HepG2 (cell line): ENCODE data around the gene COL18A1. TPM values are rescaled to one million over a fixed set of nuclear protein-coding genes. Genes with fewer than 3 reads are reported as not detected.

ENCODE experiments used
- BATF2 ChIP-seq: sonication (generic); formaldehyde crosslinking; IDR thresholded peaks from 2 replicates; pipeline ENCODE4 v1.8.0; 2022; ENCODE audit warnings: mild to moderate bottlenecking, missing genetic modification reagents, moderate library complexity
- DDIT3 ChIP-seq: sonication (generic); formaldehyde crosslinking; IDR thresholded peaks from 2 replicates; pipeline ENCODE4 v1.4.0; 2020; ENCODE audit warnings: mild to moderate bottlenecking, missing genetic modification reagents
- HHEX ChIP-seq: IDR thresholded peaks from 2 replicates; pipeline ENCODE4 v1.6.1; 2016; ENCODE audit warnings: control low read depth
- MAFF ChIP-seq: IDR thresholded peaks from 2 replicates; pipeline ENCODE4 v1.6.1; 2011; ENCODE audit warnings: low read depth, low read length, improper control_type of control experiment
- PBX2 ChIP-seq: IDR thresholded peaks from 2 replicates; pipeline ENCODE4 v1.6.1; 2016; ENCODE audit warnings: control low read depth
- PHF5A ChIP-seq: IDR thresholded peaks from one replicate; pipeline ENCODE4 v1.6.1; 2018; ENCODE audit warnings: low read depth, missing genetic modification reagents; ENCODE audit not compliant: unreplicated experiment
- POLR2AphosphoS2 ChIP-seq: IDR thresholded peaks from 2 replicates; pipeline ENCODE4 v1.6.1; 2011; ENCODE audit warnings: low read depth, low read length, improper control_type of control experiment
- RCOR2 ChIP-seq: IDR thresholded peaks from 2 replicates; pipeline ENCODE4 v1.6.1; 2016; ENCODE audit warnings: missing biosample characterization, missing genetic modification reagents
- SALL2 ChIP-seq: sonication (generic); formaldehyde crosslinking; IDR thresholded peaks from 2 replicates; pipeline ENCODE4 v1.8.1; 2023; ENCODE audit warnings: mild to moderate bottlenecking, missing genetic modification reagents, inconsistent platforms
- SIN3A ChIP-seq: IDR thresholded peaks from 2 replicates; pipeline ENCODE4 v1.6.1; 2011; ENCODE audit warnings: low read depth, mild to moderate bottlenecking, control low read depth, low read length, borderline replicate concordance
- SMAD3 ChIP-seq: sonication (generic); formaldehyde crosslinking; IDR thresholded peaks from 2 replicates; pipeline ENCODE4 v1.4.0; 2020; ENCODE audit warnings: missing genetic modification reagents
- SNAPC5 ChIP-seq: sonication (generic); formaldehyde crosslinking; IDR thresholded peaks from 2 replicates; pipeline ENCODE4 v1.8.1; 2023; ENCODE audit warnings: mild to moderate bottlenecking, missing genetic modification reagents, borderline replicate concordance
- SP2 ChIP-seq: sonication (generic); formaldehyde crosslinking; IDR thresholded peaks from 2 replicates; pipeline ENCODE4 v1.5.1; 2020; ENCODE audit warnings: mild to moderate bottlenecking, missing genetic modification reagents
- TOPORS ChIP-seq: sonication (generic); formaldehyde crosslinking; IDR thresholded peaks from 2 replicates; pipeline ENCODE4 v1.8.0; 2023; ENCODE audit warnings: mild to moderate bottlenecking, missing genetic modification reagents
- TRIM22 ChIP-seq: fragments of 450-650 bp; IDR thresholded peaks from 2 replicates; pipeline ENCODE4 v1.6.1; 2017
- TSC22D2 ChIP-seq: sonication (generic); formaldehyde crosslinking; IDR thresholded peaks from 2 replicates; pipeline ENCODE4 v1.5.1; 2020; ENCODE audit warnings: missing genetic modification reagents, mild to moderate bottlenecking, borderline replicate concordance
- ZBTB34 ChIP-seq: sonication (generic); formaldehyde crosslinking; IDR thresholded peaks from 2 replicates; pipeline ENCODE4 v1.8.0; 2022; ENCODE audit warnings: mild to moderate bottlenecking, missing genetic modification reagents
- ZIK1 ChIP-seq: sonication (generic); formaldehyde crosslinking; IDR thresholded peaks from 2 replicates; pipeline ENCODE4 v1.5.0; 2020; ENCODE audit warnings: mild to moderate bottlenecking, low read depth, missing genetic modification reagents, borderline replicate concordance
- ZMAT3 ChIP-seq: sonication (generic); formaldehyde crosslinking; conservative IDR thresholded peaks from 2 replicates; pipeline ENCODE4 v1.7.0; 2021; ENCODE audit warnings: missing genetic modification reagents
- ZNF136 ChIP-seq: sonication (generic); formaldehyde crosslinking; IDR thresholded peaks from 2 replicates; pipeline ENCODE4 v1.8.1; 2022; ENCODE audit warnings: low read depth, mild to moderate bottlenecking, moderate library complexity, missing genetic modification reagents
- ZNF441 ChIP-seq: sonication (generic); formaldehyde crosslinking; IDR thresholded peaks from 2 replicates; pipeline ENCODE4 v1.7.0; 2021; ENCODE audit warnings: missing genetic modification reagents, borderline replicate concordance
- ZNF513 ChIP-seq: sonication (generic); formaldehyde crosslinking; conservative IDR thresholded peaks from 2 replicates; pipeline ENCODE4 v1.5.0; 2020; ENCODE audit warnings: missing genetic modification reagents
- ZNF839 ChIP-seq: sonication (generic); formaldehyde crosslinking; IDR thresholded peaks from 2 replicates; pipeline ENCODE4 v1.4.0; 2020; ENCODE audit warnings: missing genetic modification reagents, mild to moderate bottlenecking, borderline replicate concordance
- polyA plus RNA-seq, 8 experiments: library from polyadenylated mRNA; depleted of rRNA in 3 of 8; stranded (reverse) in 7 of 8; unstranded in 1 of 8; fragments of >200 nt; fragmentation: Illumina TruSeq in 4 of 8; extraction: Trizol in 4 of 8; gene quantifications; 2 replicates each; pipeline versions ENCODE4 v1.2.1 to v1.2.3, GENCODE V29; 2011 to 2016; ENCODE audit warnings: low read depth in 4 of 8, missing spikeins in 1 of 8, mixed read lengths in 1 of 8; ENCODE audit not compliant: insufficient read depth in 1 of 8
- total RNA-seq, 5 experiments: library from RNA; depleted of rRNA; stranded (reverse); fragments of >200 nt; fragmentation: Illumina TruSeq; extraction: Trizol; gene quantifications; 2 replicates each; pipeline ENCODE4 v1.2.3, GENCODE V29; 2016; ENCODE audit warnings: low read depth in 1 of 5

COL18A1 gene
- total and polyA plus RNA-seq, 2 of the 13 experiments (the other 11 are each of a cell fraction or from before 2014, with no cell fraction given) = 79.0 to 102 TPM

GRCh38 chr21:45528981-45529784 lies 124.2 kb downstream of the COL18A1 start (continued):
- TF ChIP-seq ZBTB34 (CRISPR knock-in tag) = no peak
- TF ChIP-seq SNAPC5 (CRISPR knock-in tag) = no peak
- no peak for TF ChIP-seq SMAD3 (CRISPR knock-in tag)
- TF ChIP-seq BATF2 (CRISPR knock-in tag) = no peak
- TF ChIP-seq TRIM22 = no peak
- TF ChIP-seq ZNF839 (CRISPR knock-in tag) = no peak
- TF ChIP-seq HHEX (CRISPR knock-in tag) = no peak
- no peak for TF ChIP-seq MAFF
- TF ChIP-seq SP2 (CRISPR knock-in tag) = peak; percentile 44; the same call in 1 of the 2 replicates
- TF ChIP-seq RCOR2 (CRISPR knock-in tag) = no peak
- TF ChIP-seq TSC22D2 = no peak
- no peak for TF ChIP-seq ZIK1
- TF ChIP-seq ZNF441 (CRISPR knock-in tag) = no peak; the same call in 1 of the 2 replicates
- peak; percentile 81; the same call in 1 of the 2 replicates for TF ChIP-seq ZMAT3
- no peak for TF ChIP-seq SALL2 (CRISPR knock-in tag)
- no peak for TF ChIP-seq SIN3A
- TF ChIP-seq PBX2 (CRISPR knock-in tag) = no peak
- no peak for TF ChIP-seq TOPORS (CRISPR knock-in tag)
- no peak for TF ChIP-seq ZNF136
- TF ChIP-seq DDIT3 (CRISPR knock-in tag) = no peak
- TF ChIP-seq PHF5A = no peak
- no peak for TF ChIP-seq POLR2AphosphoS2
- TF ChIP-seq ZNF513 = no peak
